HG03558 (cell line): ENCODE measurements around the gene ULK1.

Experiments used
- ATAC-seq: cut with Tn5 transposase; IDR thresholded peaks from one replicate; pipeline ENCODE4 v1.9.1; 2021; ENCODE audit warnings: moderate number of reproducible peaks; ENCODE audit not compliant: unreplicated experiment; ENCODE audit errors: extremely low read depth

Gene ULK1

GRCh38 chr12:131894313-131894860, at the start of gene ULK1:
TSS of gene ULK1 (plus strand) at chr12:131894622. CDS start at chr12:131895002, 380 bp downstream.
- ATAC-seq, result peak; percentile 36

DNA sequence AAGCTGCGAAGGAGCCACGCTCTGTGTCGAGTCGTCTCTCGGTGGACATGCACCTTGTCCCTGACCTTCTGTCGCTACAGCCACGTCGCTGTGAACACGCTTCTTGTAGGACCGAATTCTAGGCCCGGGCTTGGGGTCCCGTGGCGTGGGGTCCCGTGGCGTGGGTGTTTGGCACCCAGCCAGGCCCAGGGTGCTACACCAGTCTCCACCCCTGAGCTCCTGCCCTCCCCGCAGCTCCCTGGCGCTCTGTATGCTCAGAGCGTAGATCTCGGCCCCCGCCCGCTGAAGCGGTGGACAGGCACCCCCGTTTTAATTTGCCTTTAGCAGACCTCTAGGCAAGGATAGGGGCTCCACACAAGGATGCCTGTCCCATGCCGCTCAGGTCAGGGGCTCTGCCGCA, 49.8 kb upstream of the ULK1 start:
- ATAC-seq, result no peak

GRCh38 chr12:131845121-131845520, 49.3 kb upstream of the ULK1 start:
- no peak for ATAC-seq

- no peak for ATAC-seq
Measured at GRCh38 chr12:131847456-131847855, 47.0 kb upstream of the ULK1 start.

DNA sequence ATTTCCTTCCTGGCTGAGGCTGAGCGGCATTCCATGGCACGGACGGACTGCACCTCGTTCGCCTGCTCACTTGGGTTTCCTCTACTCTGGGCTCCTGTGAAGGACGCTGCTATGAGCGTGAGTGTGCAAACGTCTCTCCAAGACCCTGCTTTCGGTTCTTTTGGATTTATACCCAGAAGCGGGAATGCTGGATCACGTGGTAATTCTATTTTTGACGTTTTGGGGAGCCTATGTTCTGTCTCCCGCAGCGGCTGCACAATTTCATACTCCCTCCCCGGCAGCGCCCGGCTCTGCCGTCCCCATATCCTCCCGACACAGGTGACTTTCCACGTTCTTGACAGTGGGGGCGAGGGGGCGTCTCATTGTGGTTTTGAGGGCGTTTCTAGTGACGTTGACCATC, 45.7 kb upstream of the ULK1 start:
- no peak for ATAC-seq

DNA sequence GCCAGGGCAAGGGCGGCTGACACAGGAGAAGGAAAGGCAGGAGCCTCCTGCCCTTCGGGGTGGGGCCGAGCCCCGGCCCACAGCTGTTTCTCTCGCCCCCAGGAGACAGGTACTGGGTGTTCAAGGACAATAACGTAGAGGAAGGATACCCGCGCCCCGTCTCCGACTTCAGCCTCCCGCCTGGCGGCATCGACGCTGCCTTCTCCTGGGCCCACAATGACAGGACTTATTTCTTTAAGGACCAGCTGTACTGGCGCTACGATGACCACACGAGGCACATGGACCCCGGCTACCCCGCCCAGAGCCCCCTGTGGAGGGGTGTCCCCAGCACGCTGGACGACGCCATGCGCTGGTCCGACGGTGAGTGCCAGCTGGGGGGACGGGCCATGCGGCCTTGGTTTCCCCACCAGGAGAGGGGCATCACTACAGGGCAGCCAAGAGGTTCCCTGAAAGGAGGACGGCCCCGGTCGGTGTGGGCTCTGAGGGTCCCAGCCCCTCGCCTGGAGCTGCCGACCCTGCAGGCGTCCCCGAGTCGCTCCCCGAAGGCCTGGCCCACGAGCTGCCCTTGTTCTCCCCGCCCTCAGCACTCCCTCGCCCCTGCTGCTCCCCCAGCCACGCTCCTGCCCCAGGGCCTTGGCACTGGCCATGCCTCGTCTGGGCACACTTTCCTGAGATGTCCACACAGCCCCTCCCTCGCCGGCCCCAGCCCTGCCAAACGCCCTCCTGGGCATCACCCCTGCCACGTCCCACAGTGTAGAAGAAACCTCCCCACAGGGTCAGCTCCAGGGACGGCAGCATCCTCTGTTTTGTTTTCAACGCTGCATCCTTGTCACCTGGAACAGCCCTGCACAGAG, 44.5 kb upstream of the ULK1 start:
- no peak for ATAC-seq

DNA sequence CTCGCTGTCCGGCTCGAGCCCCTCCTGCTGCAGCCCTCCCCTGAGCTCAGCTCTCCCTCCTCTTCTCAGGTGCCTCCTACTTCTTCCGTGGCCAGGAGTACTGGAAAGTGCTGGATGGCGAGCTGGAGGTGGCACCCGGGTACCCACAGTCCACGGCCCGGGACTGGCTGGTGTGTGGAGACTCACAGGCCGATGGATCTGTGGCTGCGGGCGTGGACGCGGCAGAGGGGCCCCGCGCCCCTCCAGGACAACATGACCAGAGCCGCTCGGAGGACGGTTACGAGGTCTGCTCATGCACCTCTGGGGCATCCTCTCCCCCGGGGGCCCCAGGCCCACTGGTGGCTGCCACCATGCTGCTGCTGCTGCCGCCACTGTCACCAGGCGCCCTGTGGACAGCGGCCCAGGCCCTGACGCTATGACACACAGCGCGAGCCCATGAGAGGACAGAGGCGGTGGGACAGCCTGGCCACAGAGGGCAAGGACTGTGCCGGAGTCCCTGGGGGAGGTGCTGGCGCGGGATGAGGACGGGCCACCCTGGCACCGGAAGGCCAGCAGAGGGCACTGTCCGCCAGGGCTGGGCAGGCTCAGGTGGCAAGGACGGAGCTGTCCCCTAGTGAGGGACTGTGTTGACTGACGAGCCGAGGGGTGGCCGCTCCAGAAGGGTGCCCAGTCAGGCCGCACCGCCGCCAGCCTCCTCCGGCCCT, 43.4 kb upstream of the ULK1 start:
- no peak for ATAC-seq

GRCh38 chr12:131851741-131852550, 42.5 kb upstream of the ULK1 start:
- ATAC-seq, result no peak

DNA sequence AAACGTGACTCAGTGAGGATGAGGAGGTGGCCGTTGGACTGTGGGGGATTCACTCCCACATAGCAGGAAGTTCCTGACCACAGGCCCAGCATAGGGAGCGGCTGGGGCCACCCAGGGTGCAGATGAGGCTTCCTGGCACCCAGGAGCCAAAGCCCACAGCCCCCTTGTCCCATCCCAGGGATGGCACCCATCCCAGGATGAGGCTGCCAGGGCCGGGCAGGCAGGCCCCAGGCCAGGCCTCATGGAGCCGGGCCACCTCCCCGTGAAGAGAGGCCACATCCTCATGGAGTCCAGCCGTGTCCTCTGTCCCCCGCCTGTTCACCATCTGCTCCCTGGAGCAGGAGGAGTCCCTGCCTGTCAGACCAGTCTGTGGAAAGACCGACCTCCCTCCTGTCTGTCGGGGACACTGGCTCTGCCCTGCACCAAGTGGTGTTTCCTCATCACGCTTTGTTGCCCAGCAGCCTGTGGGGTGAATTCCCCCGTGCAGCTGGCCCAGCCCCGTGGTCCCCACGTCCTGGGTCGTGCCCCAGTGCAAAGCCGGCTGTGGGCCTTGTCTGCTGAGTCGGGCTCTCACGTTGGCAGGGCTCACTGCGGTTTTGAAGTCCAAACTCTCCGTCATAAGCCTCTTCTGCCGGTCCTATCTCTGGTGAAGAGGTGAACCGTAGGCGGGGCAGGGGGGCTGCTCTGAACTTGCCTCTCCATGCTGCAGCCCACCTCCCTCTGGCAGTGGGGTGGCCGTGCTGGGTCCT, 41.7 kb upstream of the ULK1 start:
- no peak for ATAC-seq

DNA sequence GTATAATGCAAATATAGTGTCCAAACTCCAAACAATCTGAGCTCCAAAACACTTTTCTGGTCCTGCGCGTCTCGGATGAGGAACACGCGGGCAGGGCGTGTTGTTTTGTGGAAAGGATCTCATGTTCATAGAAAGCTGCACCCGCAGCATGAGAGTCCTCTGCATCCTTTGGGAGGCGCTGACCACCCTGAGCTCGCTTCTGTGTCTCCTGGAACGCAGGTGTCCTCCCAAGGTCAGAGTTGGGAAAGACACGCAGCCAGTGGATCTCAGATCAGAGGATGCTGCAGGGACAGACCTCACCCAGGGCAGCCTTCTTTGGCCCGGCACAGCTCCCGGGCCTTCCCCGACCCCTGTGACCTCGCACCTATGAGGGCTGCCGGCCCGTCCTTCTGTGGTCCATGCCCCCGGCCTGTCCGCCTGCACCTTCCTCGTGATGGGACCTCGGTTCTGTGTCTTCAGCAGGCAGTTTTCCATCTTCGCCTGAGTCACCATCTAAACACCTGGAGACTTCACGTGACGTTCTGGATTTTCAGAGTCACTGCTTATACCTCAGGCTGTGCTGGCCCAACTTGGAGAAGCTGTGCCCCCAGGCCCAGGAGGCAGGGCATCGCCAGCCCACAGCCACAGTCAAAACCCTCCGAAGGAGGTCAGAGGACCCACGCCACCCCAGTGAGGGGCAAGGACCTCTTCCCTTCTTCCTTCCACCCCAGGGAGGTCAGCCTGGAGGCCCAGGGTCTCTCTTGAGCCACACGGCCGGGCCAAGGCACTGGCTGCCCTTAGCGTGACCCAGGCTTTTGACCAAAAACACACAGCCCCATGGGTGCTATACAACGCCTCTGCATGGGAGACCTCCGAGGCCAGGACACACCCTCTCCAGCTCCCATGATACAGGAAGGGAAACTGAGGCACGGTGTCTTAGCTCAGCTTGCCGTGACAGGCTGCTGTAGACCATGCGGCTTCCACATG, 40.3 kb upstream of the ULK1 start:
- no peak for ATAC-seq

- ATAC-seq, result no peak
Measured at GRCh38 chr12:131854861-131855476, 39.5 kb upstream of the ULK1 start.

DNA sequence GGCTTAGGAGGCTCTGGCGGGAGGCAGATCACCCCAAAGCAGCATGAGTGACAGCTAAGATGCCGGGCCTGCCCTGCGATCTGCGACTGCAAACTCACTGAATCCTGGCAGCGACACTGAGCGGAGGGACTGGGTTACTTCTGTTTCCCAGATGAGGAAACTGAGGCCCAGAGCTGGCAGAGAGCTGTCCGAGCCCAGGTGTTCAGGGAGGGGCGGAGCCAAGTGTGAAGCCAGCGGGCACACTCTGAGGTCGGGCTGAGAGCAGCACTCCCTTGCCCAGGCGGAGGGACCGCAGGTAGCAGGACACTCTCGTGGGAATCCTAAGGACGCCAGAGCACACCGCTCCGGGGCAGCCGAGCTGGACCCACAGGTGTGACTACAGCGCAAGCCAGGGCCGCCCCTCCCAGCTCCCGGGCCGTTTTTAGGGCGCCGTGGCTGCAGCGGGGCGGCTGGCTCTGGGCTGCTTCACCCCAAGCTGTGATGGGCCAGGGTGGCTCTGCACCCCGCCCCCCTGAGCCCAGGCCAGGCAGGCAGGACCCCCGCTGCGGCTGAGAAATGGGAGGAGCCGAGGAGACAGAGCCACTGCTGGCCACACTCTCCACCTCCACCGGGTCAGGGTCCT, 38.8 kb upstream of the ULK1 start:
- no peak for ATAC-seq

- no peak for ATAC-seq
Measured at GRCh38 chr12:131856366-131857097, 37.9 kb upstream of the ULK1 start.

DNA sequence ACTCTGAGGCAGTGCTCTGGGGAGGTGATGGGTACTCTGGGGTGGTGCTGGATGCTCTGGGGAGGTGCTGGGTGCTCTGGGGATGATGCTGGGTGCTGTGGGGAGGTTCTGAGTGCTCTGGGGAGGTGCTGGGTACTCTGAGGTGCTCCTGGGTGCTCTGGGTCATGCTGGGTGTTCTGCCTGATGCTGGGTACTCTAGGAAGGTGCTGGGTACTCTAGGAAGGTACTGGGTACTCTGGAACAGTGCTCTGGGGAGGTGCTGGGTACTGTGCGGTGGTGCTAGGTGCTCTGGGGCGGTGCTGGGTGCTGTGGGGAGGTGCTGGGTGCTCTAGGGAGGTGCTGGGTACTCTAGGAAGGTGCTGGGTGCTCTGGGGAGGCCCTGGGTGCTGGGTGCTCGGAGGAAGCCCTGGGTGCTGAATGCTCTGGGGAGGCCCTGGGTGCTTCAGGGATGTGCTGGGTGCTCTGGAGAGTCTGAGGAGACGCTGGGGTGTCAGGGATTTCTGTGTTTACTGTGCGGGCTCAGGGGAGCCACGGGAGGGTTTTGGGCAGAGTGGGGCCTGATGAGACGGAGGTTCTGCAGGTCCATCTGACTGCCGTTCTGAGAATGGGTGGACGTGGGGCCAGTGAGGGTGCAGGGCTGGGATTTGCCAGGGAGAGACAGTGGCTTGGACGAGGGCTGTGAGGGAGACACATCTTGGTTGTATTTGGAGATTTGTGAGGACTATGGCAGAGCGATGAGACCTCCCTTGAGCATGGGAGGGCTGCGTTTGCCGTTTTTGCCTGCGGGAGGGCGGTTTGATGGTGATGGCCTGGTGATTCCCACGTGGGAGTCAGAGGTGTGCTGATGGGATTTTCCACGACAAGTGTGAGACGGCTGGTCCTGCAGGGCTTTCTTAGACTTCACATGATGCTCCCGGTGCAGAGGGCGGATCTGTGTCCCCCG, 36.2 kb upstream of the ULK1 start:
- ATAC-seq, result no peak

- ATAC-seq, result no peak
Measured at GRCh38 chr12:131860472-131861260, 33.8 kb upstream of the ULK1 start.
